NCI-H1417 treated with DMSO at 0.1 percent for 48 hours (cell line): ENCODE results near the gene GOLM1.

Experiments
- DNase-seq: peaks from one replicate; lab custom pipeline; 2025; lab: John Stamatoyannopoulos, UW

GOLM1 gene

GRCh38 chr9:85981369-85981768 is 118.0 kb downstream of the GOLM1 start:
- no peak for DNase-seq

GRCh38 chr9:85978496-85978895 is 120.9 kb downstream of the GOLM1 start:
- DNase-seq: no peak
